GM18511 (cell line): ENCODE results near the gene RALBP1.

Experiments used
- ATAC-seq: cut with Tn5 transposase; IDR thresholded peaks from one replicate; pipeline ENCODE4 v1.9.1; 2021; ENCODE audit warnings: mild to moderate bottlenecking, moderate library complexity; ENCODE audit not compliant: unreplicated experiment

RALBP1 gene

GRCh38 chr18:9578306-9578705, 103.0 kb downstream of the RALBP1 start:
- no peak for ATAC-seq

GRCh38 chr18:9581667-9582066, 106.4 kb downstream of the RALBP1 start:
- ATAC-seq, result no peak

- ATAC-seq, result no peak
Observed at GRCh38 chr18:9586814-9587213, 111.5 kb downstream of the RALBP1 start.
